ENCODE results near the gene FMNL2. TPM values are rescaled to one million over a fixed set of nuclear protein-coding genes. Genes with fewer than 3 reads are reported as not detected.

Gene FMNL2
- total RNA-seq, 4 donors from 2014 or later = 5.8 to 19.8 (median 16.9) TPM

- Histone ChIP-seq H3K4me3 (no peak overlapping the region), H3K9me3 (no peaks in the 10 kb centered on the region), H3K4me1 (peaks cover 0 to 22% (median 4%) of the 10 kb centered on the region in 3 donors), H3K27ac (no peak overlapping the region), H3K36me3 (no peaks in the 10 kb centered on the region), H3K27me3 (no peaks in the 10 kb centered on the region)
- TF ChIP-seq POLR2A (IDR thresholded peaks at IDR 0.05) (no peak), CTCF (IDR thresholded peaks at IDR 0.05) (no peak)
- no peak for DNase-seq
- WGBS, 2 donors = 63 to 88% methylated on average over 2 of the region's 2 CpGs
- intact Hi-C loops (cut with DNase I) = no loop called here
These were observed 41.4 kb downstream of the FMNL2 start for GRCh38 chr2:152376385-152376784.

- TF ChIP-seq CTCF (IDR thresholded peaks at IDR 0.05) = no peak
- TF ChIP-seq POLR2A (IDR thresholded peaks at IDR 0.05) = no peak
- H3K4me1 ChIP-seq = peaks cover 0 to 26% (median 4%) of the 10 kb centered on the region in 3 donors
- intact Hi-C loops (cut with DNase I) = no loop called here
- H3K4me3 ChIP-seq = no peak overlapping the region
- DNase-seq = no peak
- no peak overlapping the region for H3K27ac ChIP-seq
- no peaks in the 10 kb centered on the region for H3K36me3 ChIP-seq
- H3K9me3 ChIP-seq = no peaks in the 10 kb centered on the region
- no peaks in the 10 kb centered on the region for H3K27me3 ChIP-seq
- 39 to 63% methylated on average over 1 of the region's 1 CpG for WGBS, 2 donors
These were observed 42.0 kb downstream of the FMNL2 start for GRCh38 chr2:152376968-152377367.

GRCh38 chr2:152379089-152379488, 44.1 kb downstream of the FMNL2 start:
- WGBS, 2 donors = 60 to 67% methylated on average over 4 of the region's 4 CpGs
- Histone ChIP-seq H3K4me1 (peaks cover 0 to 18% (median 4%) of the 10 kb centered on the region in 3 donors), H3K9me3 (no peaks in the 10 kb centered on the region), H3K36me3 (no peaks in the 10 kb centered on the region), H3K27me3 (no peaks in the 10 kb centered on the region), H3K27ac (no peak overlapping the region), H3K4me3 (no peak overlapping the region)
- TF ChIP-seq CTCF (IDR thresholded peaks at IDR 0.05) (no peak), POLR2A (IDR thresholded peaks at IDR 0.05) (no peak)
- no peak for DNase-seq
- intact Hi-C loops (cut with DNase I) = no loop called here

- H3K4me1 ChIP-seq = peaks cover 0 to 18% (median 4%) of the 10 kb centered on the region in 3 donors
- intact Hi-C loops (cut with DNase I) = no loop called here
- H3K9me3 ChIP-seq = no peaks in the 10 kb centered on the region
- H3K27ac ChIP-seq = no peak overlapping the region
- DNase-seq = no peak
- H3K27me3 ChIP-seq = no peaks in the 10 kb centered on the region
- TF ChIP-seq POLR2A (IDR thresholded peaks at IDR 0.05) (no peak), CTCF (IDR thresholded peaks at IDR 0.05) (no peak)
- no peaks in the 10 kb centered on the region for H3K36me3 ChIP-seq
- 43 to 47% methylated on average over 5 of the region's 5 CpGs for WGBS, 2 donors
- H3K4me3 ChIP-seq = no peak overlapping the region
These were observed 45.5 kb downstream of the FMNL2 start for GRCh38 chr2:152380261-152381055.

GRCh38 chr2:152383702-152384101, 48.7 kb downstream of the FMNL2 start:
- DNase-seq = no peak
- H3K4me1 ChIP-seq = peaks cover 0 to 18% (median 4%) of the 10 kb centered on the region in 3 donors
- H3K27ac ChIP-seq = no peak overlapping the region
- intact Hi-C loops (cut with DNase I) = no loop called here
- H3K4me3 ChIP-seq = no peak overlapping the region
- no peaks in the 10 kb centered on the region for H3K9me3 ChIP-seq
- no peaks in the 10 kb centered on the region for H3K36me3 ChIP-seq
- H3K27me3 ChIP-seq = no peaks in the 10 kb centered on the region
- no peak for TF ChIP-seq POLR2A (IDR thresholded peaks at IDR 0.05)
- no peak for TF ChIP-seq CTCF (IDR thresholded peaks at IDR 0.05)

All from esophagus squamous epithelium (tissue), 5 donors.